Measurements from ENCODE around the gene ZBTB49. TPM values are rescaled to one million over a fixed set of nuclear protein-coding genes. Genes with fewer than 3 reads are reported as not detected.

Gene ZBTB49
- polyA plus RNA-seq, 1 donor from 2014 or later = 7.8 TPM

GRCh38 chr4:4267981-4268380 lies 22.1 kb upstream of the ZBTB49 start:
- Mint-ChIP-seq H3K27ac (no peak overlapping the region), H3K27me3 (no peaks in the 10 kb centered on the region), H3K36me3 (peaks cover 12% of the 10 kb centered on the region), H3K4me1 (peaks cover 0 to 2% (median 0%) of the 10 kb centered on the region in 3 donors), H3K9me3 (no peaks in the 10 kb centered on the region), H3K4me3 (no peak overlapping the region)

- H3K9me3 Mint-ChIP-seq = no peaks in the 10 kb centered on the region
- H3K4me1 Mint-ChIP-seq = peaks cover 0 to 2% (median 0%) of the 10 kb centered on the region in 3 donors
- peak overlapping the region in 1 of 3 donors; percentile 89 for H3K27ac Mint-ChIP-seq
- H3K4me3 Mint-ChIP-seq = peak overlapping the region in 1 of 4 donors; percentile 70
- H3K36me3 Mint-ChIP-seq = peaks cover 12% of the 10 kb centered on the region
- no peaks in the 10 kb centered on the region for H3K27me3 Mint-ChIP-seq
Observed at GRCh38 chr4:4268776-4269175, 21.3 kb upstream of the ZBTB49 start.

- Mint-ChIP-seq H3K27me3 (no peaks in the 10 kb centered on the region), H3K9me3 (no peaks in the 10 kb centered on the region), H3K4me1 (peaks cover 0 to 2% (median 0%) of the 10 kb centered on the region in 3 donors), H3K36me3 (peaks cover 14% of the 10 kb centered on the region), H3K4me3 (peak overlapping the region in 2 of 4 donors; percentile 58 to 70), H3K27ac (peak overlapping the region in 1 of 3 donors; percentile 89)
Observed at GRCh38 chr4:4269331-4269731, 20.7 kb upstream of the ZBTB49 start.

GRCh38 chr4:4269856-4270255 lies 20.2 kb upstream of the ZBTB49 start:
- Mint-ChIP-seq H3K36me3 (peaks cover 14% of the 10 kb centered on the region), H3K27ac (peak overlapping the region in 1 of 3 donors; percentile 89), H3K4me1 (peaks cover 0 to 2% (median 0%) of the 10 kb centered on the region in 3 donors)

GRCh38 chr4:4270529-4270928 lies 19.5 kb upstream of the ZBTB49 start:
- Mint-ChIP-seq H3K27me3 (no peaks in the 10 kb centered on the region), H3K27ac (peak overlapping the region in 1 of 3 donors; percentile 90), H3K4me3 (no peak overlapping the region), H3K36me3 (peaks cover 14% of the 10 kb centered on the region), H3K9me3 (no peaks in the 10 kb centered on the region), H3K4me1 (peaks cover 0 to 2% (median 0%) of the 10 kb centered on the region in 3 donors)

More at GRCh38 chr4:4269856-4270255, 20.2 kb upstream of the ZBTB49 start:
- Mint-ChIP-seq H3K9me3 (no peaks in the 10 kb centered on the region), H3K4me3 (no peak overlapping the region), H3K27me3 (no peaks in the 10 kb centered on the region)

- no peaks in the 10 kb centered on the region for H3K27me3 Mint-ChIP-seq
- peak overlapping the region in 1 of 4 donors; percentile 39 for H3K4me3 Mint-ChIP-seq
- peaks cover 0 to 2% (median 0%) of the 10 kb centered on the region in 3 donors for H3K4me1 Mint-ChIP-seq
- no peaks in the 10 kb centered on the region for H3K9me3 Mint-ChIP-seq
- H3K27ac Mint-ChIP-seq = peak overlapping the region in 1 of 3 donors; percentile 51
- H3K36me3 Mint-ChIP-seq = peaks cover 9% of the 10 kb centered on the region
Observed at GRCh38 chr4:4271912-4272311, 18.1 kb upstream of the ZBTB49 start.

- Mint-ChIP-seq H3K4me1 (peaks cover 0 to 2% (median 0%) of the 10 kb centered on the region in 3 donors), H3K4me3 (no peak overlapping the region), H3K9me3 (no peaks in the 10 kb centered on the region), H3K27me3 (no peaks in the 10 kb centered on the region), H3K36me3 (peaks cover 7% of the 10 kb centered on the region), H3K27ac (peak overlapping the region in 1 of 3 donors; percentile 81)
Observed at GRCh38 chr4:4274226-4274625, 15.8 kb upstream of the ZBTB49 start.

- H3K9me3 Mint-ChIP-seq = no peaks in the 10 kb centered on the region
- no peaks in the 10 kb centered on the region for H3K4me1 Mint-ChIP-seq
- no peak overlapping the region for H3K27ac Mint-ChIP-seq
- H3K27me3 Mint-ChIP-seq = no peaks in the 10 kb centered on the region
- H3K4me3 Mint-ChIP-seq = peak overlapping the region in 1 of 4 donors; percentile 49
- H3K36me3 Mint-ChIP-seq = peaks cover 12% of the 10 kb centered on the region
Observed at GRCh38 chr4:4277531-4277930, 12.5 kb upstream of the ZBTB49 start.

- H3K9me3 Mint-ChIP-seq = no peaks in the 10 kb centered on the region
- peaks cover 11% of the 10 kb centered on the region for H3K36me3 Mint-ChIP-seq
- H3K4me3 Mint-ChIP-seq = no peak overlapping the region
- H3K4me1 Mint-ChIP-seq = peaks cover 0 to 4% (median 0%) of the 10 kb centered on the region in 3 donors
- no peak overlapping the region for H3K27ac Mint-ChIP-seq
- H3K27me3 Mint-ChIP-seq = no peaks in the 10 kb centered on the region
Observed at GRCh38 chr4:4281787-4282186, 8.3 kb upstream of the ZBTB49 start.

GRCh38 chr4:4284827-4285618 lies 5.0 kb upstream of the ZBTB49 start:
- peak overlapping the region in 1 of 4 donors; percentile 71 for H3K4me3 Mint-ChIP-seq
- H3K27me3 Mint-ChIP-seq = no peaks in the 10 kb centered on the region
- H3K4me1 Mint-ChIP-seq = peaks cover 7 to 12% (median 8%) of the 10 kb centered on the region in 3 donors
- H3K9me3 Mint-ChIP-seq = no peaks in the 10 kb centered on the region
- no peak overlapping the region for H3K27ac Mint-ChIP-seq
- peaks cover 8% of the 10 kb centered on the region for H3K36me3 Mint-ChIP-seq

GRCh38 chr4:4288098-4288497 lies 2.0 kb upstream of the ZBTB49 start:
- no peaks in the 10 kb centered on the region for H3K9me3 Mint-ChIP-seq
- H3K36me3 Mint-ChIP-seq = peaks cover 6% of the 10 kb centered on the region
- H3K4me1 Mint-ChIP-seq = peaks cover 19 to 28% (median 26%) of the 10 kb centered on the region in 3 donors
- no peaks in the 10 kb centered on the region for H3K27me3 Mint-ChIP-seq
- H3K27ac Mint-ChIP-seq = peak overlapping the region in 1 of 3 donors; percentile 9
- H3K4me3 Mint-ChIP-seq = peak overlapping the region in 2 of 4 donors; percentile 41 to 79

- Mint-ChIP-seq H3K4me1 (peaks cover 15 to 28% (median 28%) of the 10 kb centered on the region in 3 donors), H3K27me3 (no peaks in the 10 kb centered on the region), H3K36me3 (peaks cover 6% of the 10 kb centered on the region), H3K27ac (peak overlapping the region in 2 of 3 donors; percentile 75 to 82), H3K9me3 (no peaks in the 10 kb centered on the region), H3K4me3 (peak overlapping the region; percentile 95 to 99 (median 98))
Observed at GRCh38 chr4:4289055-4289454, 996 bp upstream of the ZBTB49 start.

GRCh38 chr4:4289597-4289940 lies 482 bp upstream of the ZBTB49 start:
- Mint-ChIP-seq H3K27me3 (no peaks in the 10 kb centered on the region), H3K27ac (peak overlapping the region in 2 of 3 donors; percentile 75 to 92), H3K4me1 (peaks cover 15 to 28% (median 28%) of the 10 kb centered on the region in 3 donors), H3K36me3 (peaks cover 6% of the 10 kb centered on the region), H3K9me3 (no peaks in the 10 kb centered on the region), H3K4me3 (peak overlapping the region; percentile 95 to 99 (median 98))

GRCh38 chr4:4293279-4293678 lies 3.2 kb downstream of the ZBTB49 start:
- Mint-ChIP-seq H3K9me3 (no peaks in the 10 kb centered on the region), H3K27ac (peak overlapping the region in 2 of 3 donors; percentile 64 to 66), H3K27me3 (no peaks in the 10 kb centered on the region), H3K4me3 (peak overlapping the region in 2 of 4 donors; percentile 17 to 82), H3K36me3 (peaks cover 3% of the 10 kb centered on the region), H3K4me1 (peaks cover 18 to 37% (median 30%) of the 10 kb centered on the region in 3 donors)

GRCh38 chr4:4296283-4296846 lies 6.3 kb downstream of the ZBTB49 start:
- H3K27ac Mint-ChIP-seq = no peak overlapping the region
- H3K36me3 Mint-ChIP-seq = peaks cover 3% of the 10 kb centered on the region
- no peaks in the 10 kb centered on the region for H3K27me3 Mint-ChIP-seq
- H3K4me3 Mint-ChIP-seq = no peak overlapping the region
- no peaks in the 10 kb centered on the region for H3K9me3 Mint-ChIP-seq
- H3K4me1 Mint-ChIP-seq = peaks cover 9 to 27% (median 12%) of the 10 kb centered on the region in 3 donors
